Measurements from ENCODE around the gene TNFRSF25.
"Not testable (repeated sequence)": the region's sequence is repeated elsewhere in the genome, so short reads cannot be mapped to it uniquely, and the experiment has no call there.

Gene TNFRSF25

DNA sequence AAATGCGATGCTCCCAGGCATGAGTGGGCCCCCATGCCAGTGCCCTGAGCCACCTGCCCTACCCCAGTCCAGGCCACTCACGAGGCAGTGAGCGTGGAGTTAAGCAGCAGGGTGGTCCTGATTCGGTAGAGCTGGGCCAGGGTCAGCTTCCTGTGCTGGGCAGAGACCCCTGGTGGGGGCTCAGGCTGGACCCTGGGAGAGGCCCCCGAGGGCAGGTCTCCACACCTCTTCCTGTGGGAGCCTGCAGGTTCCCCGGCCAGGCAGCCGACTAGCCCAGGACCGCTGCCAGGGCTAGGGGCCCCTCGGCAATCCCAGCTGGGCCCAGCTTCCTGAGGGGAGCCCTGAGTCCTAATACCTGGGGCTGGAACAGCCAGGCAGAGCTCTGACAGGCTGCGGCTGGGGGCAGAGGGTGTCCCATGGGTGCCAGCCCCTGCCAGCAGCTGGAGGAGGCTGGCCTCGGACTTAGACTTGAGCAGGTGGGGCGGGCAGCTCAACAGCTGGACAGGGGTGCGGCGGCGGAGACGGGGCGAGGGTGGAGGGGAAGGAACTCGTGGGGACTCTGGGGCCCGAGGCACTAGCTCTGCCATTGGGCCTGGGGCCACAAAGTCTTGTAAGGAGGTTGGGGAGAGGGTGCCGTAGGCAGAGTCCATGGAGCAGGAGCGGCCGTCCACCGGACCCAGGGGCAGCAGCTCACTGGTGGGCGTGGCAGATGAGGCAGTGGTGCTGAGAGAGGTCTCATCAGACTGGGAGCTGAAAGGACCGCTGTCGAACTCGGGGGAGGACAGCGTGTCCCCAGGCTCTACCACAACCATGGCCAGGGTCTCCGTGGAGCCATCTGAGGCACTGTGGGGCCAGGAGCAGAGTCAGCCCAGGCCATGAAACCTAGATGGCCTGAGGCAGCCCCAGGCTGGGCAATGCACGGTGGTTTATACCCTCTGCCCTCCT is 2.0 kb upstream of the TNFRSF25 start:
- DNase-seq, result no peak

DNA sequence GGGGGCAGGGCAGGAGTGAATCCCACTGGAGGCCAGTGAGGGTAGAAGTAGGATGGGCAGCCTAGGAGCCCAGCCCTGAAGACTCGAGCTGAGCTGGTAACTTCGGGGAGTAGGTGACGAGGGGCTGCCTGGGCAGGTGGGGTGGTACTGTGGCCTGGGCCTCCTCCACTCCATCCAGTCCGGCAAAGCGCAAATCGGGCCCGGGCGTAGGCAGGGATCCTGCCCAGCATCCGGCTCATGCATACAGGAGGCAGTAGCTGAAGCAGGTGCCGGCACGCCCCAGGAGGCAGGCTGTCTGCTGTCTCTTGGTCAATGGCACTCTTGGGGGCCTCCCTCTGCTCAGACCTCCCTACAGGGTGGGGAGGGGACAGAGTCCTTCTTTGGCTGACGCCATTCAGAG is 1.3 kb upstream of the TNFRSF25 start:
- DNase-seq, result no peak

DNA sequence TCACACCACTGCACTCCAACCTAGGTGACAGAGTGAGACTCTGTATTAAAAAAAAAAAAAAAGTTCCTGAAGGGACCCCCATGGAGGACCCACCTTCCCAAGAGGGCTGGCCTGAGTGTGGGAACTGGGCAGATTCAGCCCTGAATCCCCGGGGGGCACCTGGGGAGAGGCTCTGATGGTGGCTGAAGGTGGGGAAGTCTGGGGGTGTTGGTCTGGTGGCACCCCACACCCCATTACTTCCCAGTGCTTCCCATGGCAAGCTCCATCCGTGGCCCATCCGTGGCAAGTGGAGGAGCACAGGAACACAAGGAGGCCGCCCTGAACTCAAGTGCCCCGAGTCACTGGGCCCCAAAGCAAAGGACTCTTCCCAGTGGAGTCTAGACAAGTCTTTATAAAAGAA is 778 bp upstream of the TNFRSF25 start:
- no peak for DNase-seq

DNA sequence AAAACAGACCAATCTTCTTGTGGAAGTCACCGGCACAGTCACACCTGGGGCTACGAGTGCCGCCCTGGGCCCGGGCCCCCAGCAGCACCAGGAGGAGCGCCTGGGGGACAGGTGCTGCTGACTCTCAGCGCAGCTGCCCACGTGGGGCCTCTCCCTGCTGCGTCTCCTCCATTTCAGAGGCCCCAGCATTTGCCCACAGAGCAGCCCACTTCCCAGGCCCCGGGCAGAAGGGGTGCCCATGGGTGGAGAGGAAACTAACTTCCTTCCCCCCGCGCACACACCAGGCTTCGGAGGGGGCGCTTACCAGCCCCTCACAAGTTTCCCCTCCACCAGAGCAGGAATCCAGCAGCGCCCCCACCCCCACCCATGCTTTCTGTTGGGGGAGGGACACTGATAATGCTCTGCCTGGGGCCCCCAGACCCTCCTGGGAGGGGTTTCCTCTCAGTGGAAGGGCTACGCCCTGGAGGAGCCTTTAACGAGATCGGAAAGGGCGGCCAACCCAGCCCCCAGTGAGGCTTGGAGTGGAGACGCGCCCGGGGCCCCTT is 440 bp downstream of the TNFRSF25 start:
- no peak for DNase-seq

DNA sequence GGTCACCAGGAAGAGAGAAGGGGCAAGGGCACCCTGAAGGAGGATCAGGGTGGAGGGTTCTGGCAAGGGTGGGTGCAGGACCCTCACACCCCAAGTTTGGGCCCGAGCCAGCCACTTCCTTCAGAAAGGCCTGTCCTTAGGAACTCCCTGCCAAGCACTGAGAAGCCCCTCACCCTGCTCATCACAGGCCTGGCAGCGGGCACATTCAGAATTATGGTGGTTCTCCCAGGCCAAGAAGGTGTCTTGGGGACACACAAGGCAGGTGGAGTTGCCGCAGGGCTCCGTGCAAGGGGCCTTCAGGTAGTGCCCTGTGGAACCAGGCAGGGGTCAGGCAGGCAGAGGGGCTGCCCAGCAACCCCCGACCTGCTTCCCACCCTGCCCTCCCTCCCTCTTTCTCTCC is 1.1 kb downstream of the TNFRSF25 start:
- DNase-seq, result no peak

DNA sequence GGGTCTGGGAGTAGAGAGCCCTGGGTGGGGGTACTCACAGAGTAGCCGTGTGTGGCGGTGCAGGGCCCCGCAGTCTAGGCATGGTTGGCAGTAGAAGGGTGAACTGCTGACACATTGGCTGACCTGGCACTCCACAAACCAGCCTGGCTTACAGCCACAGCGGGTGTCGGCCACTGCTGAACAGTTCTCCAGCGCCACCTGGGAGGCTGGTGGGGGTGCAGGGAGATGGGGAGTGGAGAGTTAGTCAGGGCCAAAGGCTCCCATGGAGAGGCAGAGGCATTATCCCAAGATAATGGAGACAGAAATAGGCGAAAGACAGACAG is 1.5 kb downstream of the TNFRSF25 start:
- no peak for DNase-seq

DNA sequence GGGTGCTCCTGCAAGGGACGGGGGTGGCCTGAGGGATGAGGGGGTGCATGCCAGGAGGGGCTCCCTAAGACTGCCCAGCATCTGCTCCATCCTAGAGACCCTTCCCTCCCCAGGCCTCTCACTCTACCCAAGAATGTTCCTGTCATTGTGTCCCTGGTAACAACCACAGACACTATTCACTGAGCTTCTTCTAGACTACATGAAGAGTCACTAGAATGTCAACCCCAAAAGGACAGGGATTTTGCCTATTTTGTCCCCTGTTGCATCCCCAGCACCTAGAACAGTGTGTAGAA is 2.9 kb downstream of the TNFRSF25 start:
- DNase-seq, result no peak

DNA sequence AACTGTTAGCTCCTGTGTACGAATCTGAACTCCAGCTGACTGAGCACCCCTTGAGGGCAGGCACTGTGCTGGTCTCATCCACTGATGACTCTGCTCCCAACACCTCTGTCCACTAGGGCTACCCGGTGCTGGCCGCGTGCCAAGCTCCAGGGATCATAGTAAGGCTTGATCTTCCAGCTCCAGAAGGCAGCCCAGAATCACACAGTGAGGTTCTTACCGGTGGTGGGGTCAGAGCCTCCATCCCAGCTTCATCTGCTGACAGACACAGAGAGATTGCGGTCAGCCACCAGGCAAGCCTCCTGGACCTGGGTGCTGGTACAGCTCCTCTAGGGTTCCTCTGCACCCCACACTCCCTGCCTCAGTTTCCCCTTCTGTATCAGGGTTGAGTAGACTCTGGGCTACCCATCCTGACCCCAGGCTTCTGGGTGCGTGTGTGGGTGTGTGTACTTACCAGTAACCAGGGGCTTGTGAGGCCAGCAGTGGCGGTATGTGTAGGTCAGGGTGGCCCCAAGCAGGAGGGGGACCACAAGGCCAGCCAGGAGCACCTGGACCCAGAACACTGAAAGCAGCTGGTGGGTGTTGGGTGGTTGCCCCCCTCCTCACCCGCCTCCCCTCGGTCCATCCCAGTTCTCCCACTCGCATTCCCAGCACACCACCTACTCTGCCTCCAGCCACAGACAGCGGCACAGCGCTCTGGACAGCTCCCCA is 3.4 kb downstream of the TNFRSF25 start:
- no peak for DNase-seq

DNA sequence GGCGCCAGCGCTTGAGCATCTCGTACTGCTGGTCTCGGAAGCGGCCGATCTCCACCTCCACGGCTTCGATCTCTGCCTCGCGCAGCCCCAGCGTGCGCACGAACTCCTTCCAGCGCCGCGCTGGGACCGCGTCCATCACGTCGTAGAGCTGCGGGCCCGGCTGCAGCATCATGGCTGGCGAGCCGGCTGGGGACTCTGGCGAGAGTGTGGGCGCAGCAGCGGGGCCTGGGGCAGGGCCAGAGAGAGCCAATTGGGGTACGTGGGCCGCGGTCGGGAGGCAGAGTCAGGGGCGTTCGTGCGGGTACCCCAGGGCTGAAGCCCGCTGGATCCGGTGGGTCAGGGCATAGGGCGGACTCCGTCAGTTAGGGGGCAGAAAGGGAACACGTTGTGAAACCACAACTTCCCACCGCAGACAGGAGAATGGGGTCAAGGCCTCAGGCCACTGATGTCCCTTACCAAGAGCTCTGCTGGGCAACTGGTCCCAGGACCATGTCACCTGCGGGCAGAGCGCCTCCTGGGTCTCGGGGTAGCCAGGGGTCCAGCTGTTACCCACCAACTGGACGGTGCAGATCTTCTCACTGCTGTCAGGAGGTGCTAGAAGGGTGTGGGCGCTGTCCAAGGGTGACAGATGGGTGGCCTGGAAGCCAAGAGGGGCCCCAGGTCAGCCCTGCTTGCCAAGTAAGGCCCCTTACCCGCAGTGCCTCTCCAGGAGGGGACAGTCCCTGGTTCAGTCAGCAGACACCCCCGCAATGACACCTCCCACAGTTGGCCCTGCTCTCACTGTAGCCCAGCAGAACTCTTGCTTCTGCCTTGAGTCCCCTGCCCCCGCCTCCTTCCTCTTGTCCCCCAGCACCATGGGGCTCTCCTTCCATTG is 4.2 kb downstream of the TNFRSF25 start:
- DNase-seq, result no peak

DNA sequence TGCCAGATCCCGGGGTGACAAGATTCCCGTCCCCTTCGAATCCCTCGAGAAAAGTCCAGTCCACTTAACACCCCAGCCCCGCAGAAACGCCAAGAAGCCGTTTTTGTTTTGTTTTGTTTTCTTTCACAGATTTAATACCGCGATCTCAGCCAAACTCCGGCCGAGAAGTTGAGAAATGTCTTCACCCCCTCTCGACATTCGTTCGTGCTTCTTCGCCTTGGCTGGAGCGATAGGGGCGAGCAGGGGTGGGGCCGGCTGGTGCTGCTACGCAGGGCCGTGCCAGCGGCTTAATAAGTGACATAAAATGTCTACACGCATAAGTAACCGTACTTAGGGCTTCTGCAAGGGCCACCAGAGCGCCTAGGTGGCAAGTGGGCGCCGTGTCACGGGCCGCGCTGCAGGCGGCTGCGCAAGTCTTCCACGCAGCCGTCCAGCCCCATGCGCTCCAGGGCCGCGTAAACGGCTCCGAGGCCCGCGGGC is 4.9 kb downstream of the TNFRSF25 start:
- DNase-seq, result no peak

DNA sequence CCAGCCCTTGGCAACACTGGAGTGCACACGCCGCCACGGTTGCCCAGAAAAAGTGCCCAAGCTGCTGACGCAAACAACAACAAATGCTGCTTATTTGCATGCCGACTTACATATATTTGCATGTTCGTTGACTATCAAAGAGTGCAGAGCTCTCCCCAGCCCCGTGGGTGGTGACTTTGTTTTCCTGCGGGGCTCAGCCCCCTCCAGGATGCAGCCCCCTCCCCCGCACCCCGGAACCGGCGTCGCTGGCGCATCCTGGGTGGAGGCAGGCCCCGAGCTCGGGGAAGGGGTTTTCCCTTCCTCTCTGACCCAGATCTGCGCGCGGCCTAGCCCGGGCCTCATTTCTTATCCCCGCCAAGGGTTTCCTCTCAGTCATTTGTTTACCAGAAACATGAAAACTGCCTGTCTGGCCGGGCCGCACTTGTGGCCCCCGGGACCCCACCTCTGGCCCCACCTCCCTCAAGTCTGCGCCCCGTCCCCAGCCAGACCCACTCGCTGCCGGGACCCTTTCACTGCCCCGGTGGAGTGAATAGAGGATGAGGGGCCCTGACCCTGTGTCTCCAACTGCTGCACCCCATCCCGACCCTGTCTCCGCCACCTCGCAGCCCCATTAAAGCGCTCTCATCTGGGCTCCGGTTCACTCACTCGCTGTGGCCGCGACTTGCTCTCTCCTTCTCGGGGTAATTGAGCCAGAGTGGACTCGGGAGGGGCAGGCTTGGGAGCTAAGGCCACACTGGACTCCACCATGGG is 5.5 kb downstream of the TNFRSF25 start:
- DNase-seq, result no peak

DNA sequence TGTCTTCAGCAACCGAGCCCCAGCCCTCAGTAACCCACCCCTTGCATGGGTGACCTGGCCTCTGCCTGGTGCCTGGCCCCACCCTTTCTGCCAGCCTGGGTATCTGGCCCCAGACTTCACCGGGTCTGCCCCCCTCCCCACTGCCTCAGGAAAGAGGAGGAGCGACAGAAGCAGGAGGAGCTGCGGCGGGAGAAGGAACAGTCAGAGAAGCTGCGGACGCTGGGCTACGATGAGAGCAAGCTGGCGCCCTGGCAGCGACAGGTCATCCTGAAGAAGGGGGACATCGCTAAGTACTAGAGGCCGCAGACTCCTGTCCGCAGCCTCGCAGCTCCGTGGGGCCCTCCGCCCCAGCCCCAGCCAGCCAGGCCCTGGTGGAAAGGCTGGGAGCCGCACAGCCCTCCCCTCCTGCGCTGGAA is 6.1 kb downstream of the TNFRSF25 start:
- DNase-seq, result no peak

DNA sequence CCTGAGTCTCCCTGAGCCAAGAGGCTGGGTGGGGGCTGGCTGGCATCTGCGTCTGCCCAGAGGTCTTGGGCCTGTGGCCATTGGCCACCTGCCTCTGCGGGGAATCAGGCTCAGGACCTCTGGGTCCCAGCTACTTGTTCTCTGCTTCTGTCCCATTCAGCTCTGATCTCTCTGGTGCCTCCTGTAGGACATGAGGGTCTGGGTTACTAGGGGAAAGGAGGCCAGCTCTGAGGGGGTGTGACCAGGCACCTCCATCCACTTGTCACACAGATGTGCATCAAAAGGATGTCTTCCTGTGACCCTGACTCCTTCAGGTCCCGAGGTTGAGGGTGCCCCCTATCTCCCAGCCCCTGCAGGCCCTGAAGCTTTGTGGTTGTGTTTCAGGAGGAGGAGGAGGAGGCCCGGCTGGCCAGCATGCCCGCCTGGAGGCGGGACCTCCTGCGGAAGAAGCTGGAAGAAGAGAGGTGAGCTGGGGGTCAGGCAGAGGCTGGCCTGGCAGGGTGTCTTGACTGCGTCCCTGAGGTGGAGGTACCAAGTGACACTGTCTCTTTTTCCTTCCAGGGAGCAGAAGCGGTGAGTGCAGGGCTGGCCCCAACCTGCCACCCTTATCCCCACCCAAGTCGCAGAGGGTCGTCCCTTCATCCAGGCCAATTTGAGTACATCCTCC is 9.0 kb downstream of the TNFRSF25 start:
- DNase-seq, result no peak

DNA sequence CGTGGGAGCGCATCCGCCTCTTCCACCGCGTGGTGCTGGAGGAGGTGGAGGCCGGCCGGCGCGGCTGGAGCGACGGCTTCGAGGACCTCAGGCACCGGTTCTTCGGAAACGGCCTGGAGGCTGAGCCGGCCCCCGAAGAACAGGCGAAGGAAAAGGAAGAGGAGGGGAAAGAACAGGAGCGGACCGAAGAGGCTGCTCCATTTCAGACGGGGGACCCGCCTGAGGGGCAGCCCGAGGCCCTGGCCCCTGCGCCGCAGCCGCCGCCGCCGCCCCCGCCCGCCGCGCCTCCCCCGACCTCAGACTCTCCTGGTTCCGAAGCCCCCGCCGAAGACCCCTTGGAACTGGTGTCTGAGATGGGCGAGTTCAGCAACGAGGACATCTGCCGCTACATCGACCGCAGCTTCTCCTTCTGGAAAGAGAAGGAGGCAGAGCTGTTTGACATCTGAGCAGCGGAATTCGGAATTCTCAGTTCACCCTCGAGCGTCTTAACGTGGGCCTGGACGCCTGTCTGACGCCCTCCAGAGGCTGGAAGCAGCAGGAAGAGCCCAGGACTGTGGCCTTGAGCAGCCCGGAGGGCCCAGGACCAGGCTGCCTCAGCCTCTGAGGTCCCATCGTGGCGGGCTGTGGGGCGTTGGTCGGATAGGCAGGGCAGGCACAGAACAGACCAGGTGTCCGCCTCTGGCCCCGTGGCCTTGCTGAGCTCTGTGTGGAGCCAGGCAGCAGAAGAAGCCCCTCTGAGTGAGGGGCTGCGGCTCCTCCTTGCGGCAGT is 10.0 kb downstream of the TNFRSF25 start:
- not testable (repeated sequence) for DNase-seq

DNA sequence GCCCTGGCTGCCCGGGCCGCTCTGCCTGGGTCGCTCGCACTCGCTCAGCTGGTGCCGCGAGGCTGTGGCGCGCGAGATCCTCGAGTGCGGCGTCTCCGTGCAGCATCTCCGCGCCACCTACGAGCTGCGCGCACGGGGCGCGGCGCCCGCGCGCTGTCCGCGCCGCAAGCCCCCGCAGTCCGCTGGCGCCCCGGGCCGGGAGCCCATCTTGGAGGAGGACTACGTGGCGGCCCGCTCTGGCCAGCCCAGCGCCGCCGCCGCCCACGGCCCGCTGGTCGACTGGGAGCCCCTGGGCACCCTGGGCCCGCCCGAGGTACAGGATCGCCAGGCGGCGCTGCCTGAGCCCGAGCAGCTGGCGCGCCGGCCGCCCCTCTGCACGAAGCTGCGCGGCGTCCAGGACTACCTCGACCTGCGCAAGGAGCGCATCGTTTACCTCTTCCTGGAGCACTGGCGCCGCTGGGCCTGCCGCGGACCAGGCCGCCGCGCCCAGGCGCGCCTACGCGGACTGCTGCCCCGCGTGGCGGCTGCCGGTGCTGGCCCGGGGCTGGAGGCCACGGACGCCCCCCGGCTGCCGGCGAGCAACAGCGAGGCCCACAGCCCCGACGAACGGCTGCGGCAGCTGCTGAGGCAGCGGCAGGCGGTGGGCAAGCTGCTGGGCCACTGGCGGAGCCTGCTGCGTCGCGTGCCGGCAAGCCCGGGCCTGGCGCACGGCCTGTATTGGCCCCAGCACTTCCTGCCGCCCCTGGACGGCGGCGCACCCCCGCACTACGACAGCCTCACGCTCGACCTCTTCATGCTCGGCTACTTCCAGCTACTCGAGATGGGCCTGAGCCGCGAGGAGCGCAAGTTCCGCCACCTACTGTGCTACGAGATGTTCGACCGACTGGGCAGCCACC is 10.9 kb downstream of the TNFRSF25 start:
- DNase-seq, result no peak

DNA sequence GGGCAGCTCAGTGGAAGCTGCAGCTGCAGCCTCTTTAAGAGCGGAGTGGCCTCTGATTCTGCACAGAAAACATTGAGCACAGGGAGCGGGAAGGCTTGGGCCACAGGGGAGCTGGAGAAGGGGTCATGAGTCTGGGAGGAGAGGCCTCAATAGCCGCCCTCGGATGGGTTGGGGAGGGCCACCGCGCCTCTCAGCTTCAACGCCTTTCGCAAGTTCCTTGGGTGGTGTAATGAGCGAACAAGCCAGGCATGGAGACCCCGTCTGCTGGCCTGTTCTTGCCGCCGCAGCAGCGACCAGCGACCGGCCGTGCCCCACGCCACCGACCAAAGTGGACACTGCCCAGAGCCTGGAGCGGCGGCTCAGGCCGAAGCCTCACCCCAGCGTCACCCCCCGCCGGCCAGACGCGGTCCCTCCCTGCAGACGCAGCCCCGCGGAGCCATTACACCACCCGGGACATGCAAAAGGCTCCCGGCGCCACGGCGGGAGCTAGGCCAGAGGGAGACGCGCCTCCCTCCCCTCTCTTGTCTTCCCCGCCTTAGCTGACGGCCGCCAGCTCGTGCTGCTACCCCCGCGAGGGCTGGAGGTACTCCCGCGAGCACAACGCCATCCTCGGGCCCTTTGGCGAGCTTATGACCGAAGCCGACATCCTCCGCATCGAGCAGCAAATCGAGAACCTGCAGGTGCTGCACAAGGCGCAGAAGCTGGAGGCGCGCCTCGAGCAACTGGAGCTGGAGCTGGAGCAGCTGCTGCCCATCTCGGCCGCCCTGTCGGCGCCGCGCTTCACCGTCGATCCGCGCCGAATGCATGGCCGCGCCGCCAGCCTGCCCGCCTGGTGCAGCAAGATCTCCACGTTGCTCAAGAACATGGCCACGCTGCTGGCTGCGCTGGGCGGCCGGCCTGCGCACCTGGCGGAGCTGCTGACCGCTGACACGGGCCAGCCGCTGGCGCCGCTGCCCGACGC is 11.8 kb downstream of the TNFRSF25 start:
- not testable (repeated sequence) for DNase-seq

DNA sequence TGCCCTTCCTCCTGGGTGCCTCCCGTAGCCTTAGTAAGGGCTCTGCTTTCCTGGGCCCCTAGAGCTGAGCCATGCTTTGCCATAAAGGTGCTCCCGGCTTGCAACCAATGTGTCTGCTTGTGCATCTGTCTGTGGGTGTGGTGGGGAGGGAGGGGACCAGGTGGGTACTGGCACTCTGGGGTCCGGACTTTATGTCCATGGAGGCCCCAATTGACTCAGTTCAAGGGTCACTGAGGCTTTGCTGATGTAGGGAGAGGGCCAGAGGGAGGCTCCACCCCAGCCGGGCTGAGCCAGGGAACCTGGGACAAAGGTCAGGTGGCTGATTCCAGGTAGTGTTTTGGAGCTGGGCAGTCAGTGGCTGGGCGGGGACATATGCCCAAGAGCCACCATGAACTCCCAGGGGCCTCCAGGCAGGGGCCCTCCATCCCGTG is 15.0 kb downstream of the TNFRSF25 start:
- DNase-seq, result no peak

DNA sequence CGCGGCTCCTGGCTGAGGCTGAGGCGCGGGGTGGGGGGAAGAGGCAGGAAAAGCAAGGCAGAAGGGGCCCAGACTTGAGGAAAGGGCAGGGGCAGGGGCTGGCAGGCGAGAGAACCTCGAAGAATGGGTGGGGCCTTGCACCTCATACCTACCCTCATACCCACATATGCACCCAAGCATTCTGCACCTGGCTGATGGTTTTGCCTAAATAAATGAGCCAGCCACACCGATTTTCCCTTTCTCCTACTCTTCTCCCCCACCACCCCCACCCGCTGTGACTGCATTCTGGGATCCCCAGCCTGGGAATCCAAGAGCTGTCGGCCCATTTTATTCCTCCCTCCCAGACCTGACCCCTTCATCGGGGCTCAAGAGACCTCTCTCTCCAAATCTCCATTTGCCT is 15.5 kb downstream of the TNFRSF25 start:
- DNase-seq, result not testable (repeated sequence)

DNA sequence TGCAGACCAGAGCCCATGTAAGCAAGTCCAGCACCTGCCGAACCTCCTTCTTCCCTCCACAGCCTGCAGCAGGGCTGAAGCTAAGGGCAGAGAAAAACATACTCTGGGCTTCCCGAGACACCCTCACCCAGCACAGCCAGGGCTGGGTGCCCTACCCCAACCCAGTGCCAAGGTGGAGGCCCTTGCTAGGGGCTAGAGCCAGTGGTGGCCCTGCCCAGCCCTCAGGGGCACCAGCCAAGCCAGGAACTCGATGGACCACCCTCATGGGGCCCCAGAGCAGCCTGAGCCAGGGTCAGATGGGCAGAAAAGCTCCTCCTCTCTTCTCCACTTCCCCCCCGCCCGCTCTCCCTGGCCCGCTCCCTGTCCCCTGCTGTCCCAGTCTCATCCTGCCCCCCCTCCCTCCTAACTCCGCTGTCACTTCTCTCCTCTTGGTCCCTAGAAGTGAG is 15.9 kb downstream of the TNFRSF25 start:
- DNase-seq, result no peak

Data from NK-92 treated with Interleukin-12 subunit alpha and Interleukin-12 subunit beta, amount 100 ng/mL, for 24 hours (cell line).